Measurements from ENCODE around the gene NAPA.

DNA sequence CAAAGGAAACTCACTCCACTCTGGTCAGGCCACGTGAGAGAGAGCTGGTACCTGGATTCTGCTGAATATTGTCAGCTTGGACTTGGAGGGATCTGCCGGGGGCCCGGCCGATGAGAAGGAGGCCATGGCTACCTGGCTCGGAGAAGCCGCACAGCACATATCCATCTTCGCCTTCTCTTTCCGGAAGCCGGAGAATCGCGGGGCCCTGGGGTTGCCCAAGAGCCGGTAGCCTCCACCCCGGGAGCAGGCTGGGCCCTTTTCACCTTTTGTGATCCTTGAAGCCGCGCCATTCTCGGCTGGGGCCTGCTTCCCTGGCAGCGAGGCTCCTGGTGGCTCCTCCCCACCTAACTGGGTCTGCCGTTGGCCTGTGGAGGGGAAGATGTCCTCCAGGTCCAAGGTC, 29.2 kb upstream of the NAPA start:
- TF ChIP-seq ZNF274 (IDR thresholded peaks at IDR 0.05; ENCODE audit: low read depth, low read length) (no peak), YY1 (IDR thresholded peaks at IDR 0.05; ENCODE audit: insufficient read depth, insufficient read length) (no peak)

Data from NT2/D1 (cell line).